Colonic mucosa (tissue), 4 donors: ENCODE measurements around the gene SPRR2B. TPM values are rescaled to one million over a fixed set of nuclear protein-coding genes. Genes with fewer than 3 reads are reported as not detected.

Source experiments
- DNase-seq: peaks from one replicate; pipeline ENCODE4 v3.0.0-alpha.2; 2020
- H3K27ac ChIP-seq: fragments of 200-600 bp; one replicate; pipeline ENCODE4 v1.8.0; 2021
- H3K27me3 ChIP-seq: fragments of 200-600 bp; one replicate; pipeline ENCODE4 v1.8.0; 2021
- H3K36me3 ChIP-seq: fragments of 200-600 bp; one replicate; pipeline ENCODE4 v1.8.0; 2021
- H3K4me1 ChIP-seq: fragments of 200-600 bp; one replicate; pipeline ENCODE4 v1.8.0; 2021; ENCODE audit warnings: mild to moderate bottlenecking
- H3K4me3 ChIP-seq: fragments of 200-600 bp; one replicate; pipeline ENCODE4 v1.8.0; 2021
- H3K9ac ChIP-seq, 2 donors: one replicate each; pipeline ENCODE4 v1.7.0; 2013; ENCODE audit warnings: control low read depth in 2 of 2, low read depth in 2 of 2, low read length in 2 of 2
- H3K9me3 ChIP-seq: fragments of 200-600 bp; one replicate; pipeline ENCODE4 v1.8.0; 2021
- intact Hi-C: fragments of 100-400 bp; cut with DNase I; formaldehyde crosslinking; loops from one replicate; pipeline ENCODE4 v1.14.1; 2022
- total RNA-seq, 2 donors: library from RNA; stranded (reverse); fragmentation: NEBNext Ultra II Directional in 1 of 2; extraction: Animal tissue kit (Norgen Biotek cat#: 25700) in 1 of 2; gene quantifications; one replicate each; pipeline ENCODE4 v1.2.1, GENCODE V29; 2021
- TF ChIP-seq, protein P1 (sequence below): fragments of 200-600 bp; IDR thresholded peaks from one replicate; pipeline ENCODE4 v1.8.0; 2022; ENCODE audit warnings: antibody characterized with exemption, mild to moderate bottlenecking
- donor health status: healthy.
- donor health status: DM: no; HTN: no; CAD: no.
- donor health status: DM: no; HTN: no; CAD: no.

Gene SPRR2B
- total RNA-seq, 2 donors from 2014 or later = not detected

DNA sequence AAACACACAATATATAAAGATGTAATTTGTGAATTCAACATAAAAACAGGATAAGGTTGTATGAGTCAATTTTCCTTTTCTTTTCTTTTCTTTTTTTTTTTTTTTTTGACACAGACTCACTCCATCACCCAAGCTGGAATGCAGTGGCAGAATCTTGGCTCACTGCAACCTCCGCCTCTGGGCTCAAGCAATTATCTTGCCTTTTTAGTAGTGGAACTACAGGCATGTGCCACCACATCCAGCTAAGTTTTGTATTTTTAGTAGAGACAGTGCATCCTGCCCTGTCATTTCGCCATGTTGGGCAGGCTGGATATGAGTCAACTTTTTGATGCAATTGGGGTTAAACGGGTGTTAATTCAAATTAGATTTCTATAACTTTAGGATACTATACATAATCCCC, 10.3 kb upstream of the SPRR2B start:
- intact Hi-C loops = no loop called here
- Histone ChIP-seq H3K36me3 (no peaks in the 10 kb centered on the region), H3K27me3 (no peaks in the 10 kb centered on the region), H3K9ac (no peak overlapping the region), H3K9me3 (no peaks in the 10 kb centered on the region), H3K4me3 (no peak overlapping the region), H3K4me1 (no peaks in the 10 kb centered on the region), H3K27ac (no peak overlapping the region)
- TF ChIP-seq, protein P1, sequence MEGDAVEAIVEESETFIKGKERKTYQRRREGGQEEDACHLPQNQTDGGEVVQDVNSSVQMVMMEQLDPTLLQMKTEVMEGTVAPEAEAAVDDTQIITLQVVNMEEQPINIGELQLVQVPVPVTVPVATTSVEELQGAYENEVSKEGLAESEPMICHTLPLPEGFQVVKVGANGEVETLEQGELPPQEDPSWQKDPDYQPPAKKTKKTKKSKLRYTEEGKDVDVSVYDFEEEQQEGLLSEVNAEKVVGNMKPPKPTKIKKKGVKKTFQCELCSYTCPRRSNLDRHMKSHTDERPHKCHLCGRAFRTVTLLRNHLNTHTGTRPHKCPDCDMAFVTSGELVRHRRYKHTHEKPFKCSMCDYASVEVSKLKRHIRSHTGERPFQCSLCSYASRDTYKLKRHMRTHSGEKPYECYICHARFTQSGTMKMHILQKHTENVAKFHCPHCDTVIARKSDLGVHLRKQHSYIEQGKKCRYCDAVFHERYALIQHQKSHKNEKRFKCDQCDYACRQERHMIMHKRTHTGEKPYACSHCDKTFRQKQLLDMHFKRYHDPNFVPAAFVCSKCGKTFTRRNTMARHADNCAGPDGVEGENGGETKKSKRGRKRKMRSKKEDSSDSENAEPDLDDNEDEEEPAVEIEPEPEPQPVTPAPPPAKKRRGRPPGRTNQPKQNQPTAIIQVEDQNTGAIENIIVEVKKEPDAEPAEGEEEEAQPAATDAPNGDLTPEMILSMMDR = no peak
- no peak for DNase-seq

GRCh38 chr1:153072806-153073726, 1.7 kb upstream of the SPRR2B start:
- Histone ChIP-seq H3K27ac (no peak overlapping the region), H3K4me3 (no peak overlapping the region), H3K9me3 (no peaks in the 10 kb centered on the region), H3K4me1 (no peaks in the 10 kb centered on the region), H3K27me3 (no peaks in the 10 kb centered on the region), H3K9ac (no peak overlapping the region), H3K36me3 (no peaks in the 10 kb centered on the region)
- no peak for DNase-seq
- TF ChIP-seq, protein P1 = no peak
- intact Hi-C loops = no loop called here

GRCh38 chr1:153070243-153070642, 1.2 kb downstream of the SPRR2B start:
- Histone ChIP-seq H3K4me3 (no peak overlapping the region), H3K9ac (no peak overlapping the region), H3K36me3 (no peaks in the 10 kb centered on the region), H3K27me3 (no peaks in the 10 kb centered on the region), H3K4me1 (no peaks in the 10 kb centered on the region), H3K9me3 (no peaks in the 10 kb centered on the region), H3K27ac (no peak overlapping the region)
- TF ChIP-seq, protein P1 = no peak
- intact Hi-C loops = no loop called here
- DNase-seq = no peak

DNA sequence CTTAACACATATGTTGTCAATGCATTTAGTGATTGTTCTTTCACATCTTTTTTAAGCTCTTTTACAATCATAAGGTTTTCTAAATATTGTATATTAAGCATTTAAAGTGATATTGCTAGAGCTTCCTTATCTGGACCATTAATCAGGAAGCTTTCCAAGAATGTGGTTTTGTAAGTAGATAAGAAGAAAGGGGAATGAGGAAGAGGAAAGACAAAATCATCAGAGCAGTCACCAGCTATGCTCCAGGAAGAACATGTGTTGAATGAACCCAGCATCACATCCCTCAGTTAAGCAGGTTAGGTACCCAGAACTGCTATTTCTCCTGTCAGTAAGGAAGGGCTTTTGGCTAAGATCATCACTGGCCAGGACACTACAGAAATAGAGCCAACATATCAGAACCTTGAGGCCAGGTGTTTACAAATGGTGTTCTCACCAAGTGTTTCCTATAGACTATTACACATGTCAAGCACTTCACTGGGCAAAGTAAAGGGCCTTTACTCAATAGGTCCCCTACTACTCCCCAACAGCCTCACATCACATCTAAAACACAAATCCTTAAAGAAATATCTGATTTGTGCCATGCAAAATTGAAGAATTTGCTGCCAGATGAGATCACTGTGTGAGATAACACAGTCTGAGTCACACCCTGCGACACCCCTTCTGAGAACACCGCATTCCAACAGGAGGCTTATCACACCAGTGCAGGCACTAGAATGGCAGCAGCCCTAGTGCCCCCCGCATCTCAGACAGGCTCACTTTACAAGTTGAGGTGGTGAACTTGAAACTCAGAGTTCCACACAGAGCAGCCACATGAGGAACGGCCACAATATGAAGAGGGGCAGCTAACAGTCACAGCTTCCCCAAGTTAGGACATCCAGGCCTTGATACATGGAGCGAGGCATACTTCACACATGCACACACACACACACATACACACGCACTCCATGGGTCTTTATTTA, 12.3 kb downstream of the SPRR2B start:
- no peak overlapping the region for H3K4me3 ChIP-seq
- no peak overlapping the region for H3K27ac ChIP-seq
- DNase-seq = no peak
- TF ChIP-seq, protein P1 = no peak
- H3K9me3 ChIP-seq = no peaks in the 10 kb centered on the region
- H3K9ac ChIP-seq = no peak overlapping the region
- H3K4me1 ChIP-seq = no peaks in the 10 kb centered on the region
- H3K36me3 ChIP-seq = no peaks in the 10 kb centered on the region
- intact Hi-C loops = no loop called here
- H3K27me3 ChIP-seq = no peaks in the 10 kb centered on the region

GRCh38 chr1:153058154-153058553, 13.3 kb downstream of the SPRR2B start:
- H3K4me1 ChIP-seq = no peaks in the 10 kb centered on the region
- H3K9ac ChIP-seq = no peak overlapping the region
- no peak overlapping the region for H3K4me3 ChIP-seq
- H3K9me3 ChIP-seq = no peaks in the 10 kb centered on the region
- intact Hi-C loops = no loop called here
- no peaks in the 10 kb centered on the region for H3K27me3 ChIP-seq
- no peak for DNase-seq
- H3K27ac ChIP-seq = no peak overlapping the region
- no peaks in the 10 kb centered on the region for H3K36me3 ChIP-seq
- TF ChIP-seq, protein P1 = no peak
